HG02840 (cell line): ENCODE results near the gene ZDHHC13.

ENCODE experiments used
- ATAC-seq: cut with Tn5 transposase; IDR thresholded peaks from one replicate; pipeline ENCODE4 v1.9.1; 2021; ENCODE audit warnings: mild to moderate bottlenecking, moderate library complexity, moderate number of reproducible peaks; ENCODE audit not compliant: unreplicated experiment, low FRiP score

ZDHHC13 gene

GRCh38 chr11:19200410-19201201, 83.6 kb downstream of the ZDHHC13 start:
- ATAC-seq = no peak

- no peak for ATAC-seq
Measured at GRCh38 chr11:19201737-19202605, 85.0 kb downstream of the ZDHHC13 start, which contains the start of gene CSRP3. Gene CSRP3, minus strand, starts transcription at chr11:19201983. Its CDS starts 9,535 bp downstream, at chr11:19192448.

GRCh38 chr11:19204836-19205235, 87.9 kb downstream of the ZDHHC13 start:
- ATAC-seq = no peak

GRCh38 chr11:19208181-19208580, 91.2 kb downstream of the ZDHHC13 start:
- no peak for ATAC-seq

- no peak for ATAC-seq
Measured at GRCh38 chr11:19208959-19209546, 92.1 kb downstream of the ZDHHC13 start.

- ATAC-seq = no peak
Measured at GRCh38 chr11:19209617-19210370, 92.8 kb downstream of the ZDHHC13 start.

GRCh38 chr11:19216021-19216420, 99.1 kb downstream of the ZDHHC13 start:
- no peak for ATAC-seq

GRCh38 chr11:19216709-19217374, 99.9 kb downstream of the ZDHHC13 start:
- no peak for ATAC-seq

- no peak for ATAC-seq
Measured at GRCh38 chr11:19218216-19218615, 101.2 kb downstream of the ZDHHC13 start.

- ATAC-seq = no peak
Measured at GRCh38 chr11:19218786-19219460, 102.0 kb downstream of the ZDHHC13 start.

GRCh38 chr11:19220903-19221724, 104.1 kb downstream of the ZDHHC13 start:
- ATAC-seq = no peak

- ATAC-seq = no peak
Measured at GRCh38 chr11:19225123-19225522, 108.2 kb downstream of the ZDHHC13 start.

GRCh38 chr11:19225581-19225980, 108.6 kb downstream of the ZDHHC13 start:
- no peak for ATAC-seq
